HG03439 (cell line): Measurements from ENCODE around the gene KRTAP4-2.
"Not testable (repeated sequence)": the region's sequence is repeated elsewhere in the genome, so short reads cannot be mapped to it uniquely, and the experiment has no call there.

Source experiments
- ATAC-seq: cut with Tn5 transposase; IDR thresholded peaks from one replicate; pipeline ENCODE4 v1.9.1; 2021; ENCODE audit warnings: mild to moderate bottlenecking, moderate library complexity; ENCODE audit not compliant: unreplicated experiment

Gene KRTAP4-2

DNA sequence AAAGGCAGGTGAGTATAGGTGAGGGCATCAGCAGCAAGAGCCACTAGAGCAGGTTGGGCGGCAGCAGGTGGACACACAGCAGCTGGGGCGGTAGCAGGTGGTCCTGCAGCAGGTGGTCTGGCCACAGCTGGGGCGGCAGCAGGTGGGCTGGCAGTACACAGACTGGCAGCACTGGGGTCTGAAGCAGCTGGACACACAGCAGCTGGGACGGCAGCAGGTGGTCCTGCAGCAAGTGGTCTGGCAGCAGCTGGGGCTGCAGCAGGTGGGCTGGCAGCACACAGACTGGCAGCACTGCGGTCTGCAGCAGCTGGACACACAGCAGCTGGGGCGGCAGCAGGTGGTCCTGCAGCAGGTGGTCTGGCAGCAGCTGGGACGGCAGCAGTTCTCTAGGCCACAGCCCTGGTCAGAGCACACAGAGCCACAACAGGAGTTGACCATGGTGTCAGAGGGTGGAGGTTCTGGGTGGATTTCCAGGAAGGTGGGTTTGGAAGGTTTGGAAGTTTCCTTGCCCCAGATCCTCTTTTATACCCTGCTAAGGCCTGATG lies at the start of gene KRTAP4-2:
Gene KRTAP4-2, minus strand, starts transcription at position 495 of the 545 bp plus-strand sequence. Its CDS starts 57 bp downstream, at position 438.
- no peak for ATAC-seq

DNA sequence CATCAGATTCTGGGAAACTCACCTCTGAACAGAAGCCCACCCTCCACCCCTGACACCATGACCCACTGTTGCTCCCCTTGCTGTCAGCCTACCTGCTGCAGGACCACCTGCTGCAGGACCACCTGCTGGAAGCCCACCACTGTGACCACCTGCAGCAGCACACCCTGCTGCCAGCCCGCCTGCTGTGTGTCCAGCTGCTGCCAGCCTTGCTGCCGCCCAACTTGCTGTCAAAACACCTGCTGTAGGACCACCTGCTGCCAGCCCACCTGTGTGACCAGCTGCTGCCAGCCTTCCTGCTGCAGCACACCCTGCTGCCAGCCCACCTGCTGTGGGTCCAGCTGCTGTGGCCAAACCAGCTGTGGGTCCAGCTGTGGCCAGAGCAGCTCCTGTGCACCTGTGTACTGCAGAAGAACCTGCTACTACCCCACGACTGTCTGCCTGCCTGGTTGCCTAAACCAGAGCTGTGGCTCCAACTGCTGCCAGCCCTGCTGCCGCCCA lies 48.6 kb upstream of the KRTAP4-2 start, which contains the start of gene KRTAP9-2:
Gene KRTAP9-2, plus strand, starts transcription at position 51 of the 498 bp plus-strand sequence. Its CDS starts 7 bp downstream, at position 58.
- not testable (repeated sequence) for ATAC-seq

- no peak for ATAC-seq
Measured at GRCh38 chr17:41226051-41226450, 48.0 kb upstream of the KRTAP4-2 start.

DNA sequence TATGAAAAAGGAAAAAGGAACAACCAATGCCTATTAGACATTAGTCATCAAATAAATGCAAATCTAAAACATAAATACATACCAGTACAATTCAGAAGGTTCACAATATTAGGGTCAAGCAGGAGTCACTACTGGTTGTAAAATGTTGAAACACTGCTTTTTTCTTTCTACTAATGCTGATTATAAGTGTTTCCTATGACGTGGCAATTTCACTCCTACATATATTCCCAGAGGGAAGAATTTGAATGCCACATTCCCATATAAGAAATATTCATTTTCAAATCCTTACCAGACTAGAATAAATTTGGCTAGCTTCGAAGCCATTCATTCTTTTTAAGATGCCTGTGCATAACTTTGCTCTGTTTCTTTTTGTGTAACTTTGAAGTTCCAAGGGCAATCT lies 45.8 kb upstream of the KRTAP4-2 start:
- no peak for ATAC-seq

- no peak for ATAC-seq
Measured at GRCh38 chr17:41215681-41216080, 37.7 kb upstream of the KRTAP4-2 start.

DNA sequence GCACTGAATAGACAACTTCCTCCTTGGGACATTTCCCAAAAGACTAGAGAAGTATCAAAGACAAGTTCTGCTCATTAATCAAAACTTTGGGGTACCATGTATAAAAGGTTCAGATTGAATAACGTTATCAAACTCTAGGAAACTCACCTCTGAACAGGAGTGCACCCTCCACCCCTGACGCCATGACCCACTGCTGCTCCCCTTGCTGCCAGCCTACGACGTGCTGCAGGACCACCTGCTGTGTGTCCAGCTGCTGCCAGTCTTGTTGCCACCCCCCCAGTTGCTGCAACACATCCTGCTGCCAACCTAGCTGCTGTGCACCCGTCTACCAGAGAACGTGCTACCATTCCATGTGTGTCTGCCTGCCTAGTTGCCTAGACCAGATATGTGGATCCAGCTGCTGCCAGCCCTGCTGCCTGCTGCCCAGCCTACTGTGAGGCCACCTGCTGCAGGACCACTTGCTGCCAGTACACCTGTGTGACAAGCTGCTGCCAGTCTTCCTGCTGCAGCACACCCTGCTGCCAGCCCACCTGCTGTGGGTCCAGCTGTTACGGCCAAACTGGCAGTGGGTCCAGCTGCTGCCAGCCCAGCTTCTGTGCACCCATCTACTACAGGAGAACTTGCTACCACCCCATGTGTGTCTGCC lies 34.6 kb upstream of the KRTAP4-2 start:
- no peak for ATAC-seq

- ATAC-seq, result no peak
Measured at GRCh38 chr17:41211845-41212466, 33.9 kb upstream of the KRTAP4-2 start.

- ATAC-seq, result no peak
Measured at GRCh38 chr17:41199421-41200078, 21.5 kb upstream of the KRTAP4-2 start.

DNA sequence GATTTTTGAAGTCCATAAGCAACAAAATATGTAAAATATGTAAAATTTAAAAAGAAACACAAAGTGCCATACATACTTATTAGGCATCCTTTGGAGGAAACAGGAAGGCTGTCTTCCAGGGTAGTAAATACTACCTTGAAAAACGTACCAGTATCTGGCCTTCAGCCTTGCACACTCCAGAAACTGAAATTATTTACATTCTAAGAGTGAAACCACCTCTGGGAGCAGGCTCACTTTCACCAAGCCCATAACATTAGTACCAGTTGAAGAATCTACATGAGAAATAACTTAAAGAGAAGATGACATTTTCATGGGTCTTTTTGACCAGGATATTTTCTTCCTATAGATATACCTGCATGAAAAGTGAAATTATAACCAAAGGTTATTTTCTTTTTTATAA lies 18.0 kb upstream of the KRTAP4-2 start:
- no peak for ATAC-seq

DNA sequence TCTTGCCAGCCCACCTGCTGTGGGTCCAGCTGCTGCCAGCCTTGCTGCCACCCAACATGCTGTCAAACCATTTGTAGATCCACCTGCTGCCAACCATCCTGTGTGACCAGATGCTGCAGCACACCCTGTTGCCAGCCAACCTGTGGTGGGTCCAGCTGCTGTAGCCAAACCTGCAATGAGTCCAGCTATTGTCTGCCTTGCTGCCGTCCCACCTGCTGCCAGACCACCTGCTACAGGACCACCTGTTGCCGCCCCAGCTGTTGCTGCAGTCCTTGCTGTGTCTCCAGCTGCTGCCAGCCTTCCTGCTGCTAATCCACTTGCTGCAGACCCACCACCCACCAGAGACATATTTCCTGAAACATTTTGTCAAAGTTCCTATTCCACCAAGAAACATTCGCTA lies 12.3 kb upstream of the KRTAP4-2 start:
- ATAC-seq, result no peak

- not testable (repeated sequence) for ATAC-seq
Measured at GRCh38 chr17:41189837-41190318, 11.9 kb upstream of the KRTAP4-2 start, which contains the start of gene KRTAP9-1. Gene KRTAP9-1, plus strand, starts transcription at chr17:41189887. Its CDS starts 0 bp downstream, at chr17:41189887.

- ATAC-seq, result no peak
Measured at GRCh38 chr17:41186872-41187271, 8.9 kb upstream of the KRTAP4-2 start.

DNA sequence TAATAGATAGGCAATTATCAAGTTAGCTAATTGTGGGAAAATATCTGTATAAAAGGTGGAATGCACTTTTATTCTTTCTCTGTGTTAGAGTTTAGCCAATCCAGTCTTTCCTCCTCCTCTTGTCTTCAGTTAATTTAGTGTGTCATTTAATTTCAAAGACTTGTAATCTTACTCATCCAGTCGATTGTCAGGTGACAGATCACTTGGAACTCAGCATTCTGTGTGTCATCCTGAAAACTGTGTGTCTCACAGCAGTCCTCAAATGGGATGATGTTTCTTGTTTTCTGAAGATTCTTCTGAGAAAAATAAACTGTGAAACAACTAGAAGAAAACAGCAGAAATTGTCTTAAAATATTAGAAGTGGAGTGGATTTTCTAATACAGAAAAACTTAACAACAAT lies 7.0 kb upstream of the KRTAP4-2 start:
- no peak for ATAC-seq

DNA sequence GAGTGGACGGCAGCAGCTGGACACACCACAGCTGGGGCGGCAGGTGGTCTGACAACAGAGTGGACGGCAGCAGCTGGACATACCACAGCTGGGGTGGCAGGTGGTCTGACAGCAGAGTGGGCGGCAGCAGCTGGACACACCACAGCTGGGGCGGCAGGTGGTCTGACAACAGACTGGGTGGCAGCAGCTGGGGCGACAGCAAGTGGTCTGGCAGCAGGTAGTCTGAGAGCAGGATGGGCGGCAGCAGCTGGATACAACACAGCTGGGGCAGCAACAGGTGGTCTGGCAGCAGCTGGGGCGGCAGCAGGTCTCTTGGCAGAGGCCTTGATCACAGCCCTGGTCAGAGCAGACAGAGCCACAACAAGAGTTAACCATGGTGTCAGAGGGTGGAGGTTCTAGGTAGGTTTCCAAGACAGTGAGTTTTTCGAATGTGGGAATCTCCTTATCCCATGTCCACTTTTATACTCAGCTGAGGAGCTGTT lies 6.5 kb upstream of the KRTAP4-2 start, which contains the start of gene KRTAP4-1:
Gene KRTAP4-1, minus strand, starts transcription at position 432 of the 482 bp plus-strand sequence. Its CDS starts 57 bp downstream, at position 375.
- no peak for ATAC-seq

DNA sequence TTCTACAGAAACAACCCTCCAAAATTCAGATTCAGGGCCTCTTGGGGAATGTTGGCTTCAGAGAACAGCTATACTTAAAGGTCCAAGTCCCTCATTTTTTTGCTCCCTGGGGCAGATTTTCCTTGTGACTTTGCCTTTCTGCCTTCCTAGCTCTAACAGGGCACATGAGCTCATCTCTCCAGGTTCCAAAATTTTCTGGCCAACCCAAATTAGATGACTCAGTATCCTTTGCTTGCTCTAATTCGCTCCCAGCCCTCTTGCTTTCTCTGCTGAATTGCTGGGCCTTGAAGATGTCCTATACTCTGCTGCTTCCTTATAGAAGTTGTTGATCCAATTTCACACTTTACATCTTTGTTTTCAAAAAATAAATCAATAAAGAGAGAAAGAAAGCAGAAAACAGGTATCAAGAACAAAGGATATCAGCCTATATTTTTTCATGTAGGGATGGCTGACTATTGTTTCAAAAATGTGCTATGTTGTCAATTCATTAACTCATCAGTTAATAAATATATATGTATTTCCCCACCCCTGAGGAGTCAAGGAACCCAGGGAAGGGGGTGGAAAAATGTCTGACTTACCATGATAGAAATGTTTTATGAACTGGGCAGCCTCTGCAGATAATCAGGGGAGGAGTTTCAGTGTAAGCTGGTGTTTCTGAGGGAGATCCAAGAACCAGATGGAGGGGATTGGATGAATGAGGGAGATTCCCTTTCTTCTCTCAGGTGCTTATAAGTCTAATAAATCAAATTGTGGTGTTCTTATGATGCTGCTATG lies 1.0 kb upstream of the KRTAP4-2 start:
- no peak for ATAC-seq

GRCh38 chr17:41178341-41178740 lies 320 bp upstream of the KRTAP4-2 start:
- ATAC-seq, result no peak

DNA sequence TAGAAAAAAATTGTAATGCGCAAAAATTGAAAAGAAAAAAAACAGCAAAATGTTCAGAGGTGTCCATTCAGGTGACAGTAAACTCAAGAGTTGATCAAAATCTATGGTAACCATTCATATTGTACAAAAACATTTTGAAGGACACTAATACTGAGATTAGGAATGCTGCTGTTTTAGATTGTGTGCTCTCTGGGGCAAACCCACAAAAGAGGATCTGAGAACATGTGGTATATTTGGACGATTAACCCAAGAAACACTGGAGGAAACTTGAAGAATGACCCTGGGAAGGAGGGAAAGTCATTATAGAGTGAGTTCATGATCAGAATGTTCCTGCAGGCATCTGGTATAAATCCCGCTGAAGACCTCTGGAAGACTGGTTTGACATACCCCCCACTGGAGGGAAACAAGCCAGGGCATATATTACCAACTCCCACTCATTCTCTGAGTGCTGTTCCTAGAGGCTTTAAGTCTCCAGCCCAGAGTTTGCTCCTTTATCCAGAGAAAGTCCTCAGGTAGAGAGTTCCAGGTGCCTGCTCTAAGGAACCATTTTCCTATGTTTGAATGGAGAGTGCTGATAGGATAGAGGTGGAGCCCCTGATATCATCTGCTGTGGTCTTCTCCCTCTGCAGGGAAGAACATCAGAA lies 1.2 kb downstream of the KRTAP4-2 start:
- no peak for ATAC-seq

DNA sequence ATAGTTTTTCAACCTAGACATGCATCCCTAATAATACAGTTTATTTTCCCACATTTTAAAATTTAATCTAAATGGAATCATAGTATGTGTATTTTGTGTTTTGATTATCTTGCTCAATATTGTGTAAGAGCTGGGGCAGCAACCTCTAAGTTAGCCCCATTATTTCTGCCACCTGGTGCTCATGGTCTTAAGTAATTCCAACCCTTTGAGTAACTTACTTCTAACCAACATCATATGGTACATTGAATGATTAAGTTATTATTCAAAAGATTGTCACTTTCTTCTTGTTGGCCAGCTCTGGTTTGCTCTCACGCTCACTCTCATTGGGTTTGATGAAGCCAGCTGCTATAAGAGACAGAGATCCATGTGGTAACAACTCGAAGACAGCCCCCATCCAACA lies 6.1 kb downstream of the KRTAP4-2 start:
- no peak for ATAC-seq

GRCh38 chr17:41168121-41168520 lies 9.9 kb downstream of the KRTAP4-2 start, which contains the start of gene KRTAP4-3:
Gene KRTAP4-3, minus strand, starts transcription at chr17:41168221. Its CDS starts 49 bp downstream, at chr17:41168172.
- no peak for ATAC-seq

DNA sequence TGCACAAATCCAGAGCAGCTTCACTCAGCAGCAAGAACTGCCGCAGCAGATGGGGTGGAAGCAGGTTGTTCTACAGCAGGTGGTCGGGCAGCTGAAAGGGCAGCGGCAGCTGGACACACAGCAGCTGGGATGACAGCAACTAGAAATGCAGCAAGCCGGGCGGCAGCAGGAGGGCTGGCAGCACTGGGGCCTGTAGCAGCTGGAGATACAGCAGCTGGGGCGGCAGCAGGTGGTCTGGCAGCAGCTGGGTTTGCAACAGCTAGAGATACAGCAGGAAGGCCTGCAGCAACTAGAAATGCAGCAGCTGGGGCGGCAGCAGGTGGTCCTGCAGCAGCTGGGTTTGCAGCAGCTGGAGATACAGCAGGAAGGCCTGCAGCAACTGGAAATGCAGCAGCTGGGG lies 10.5 kb downstream of the KRTAP4-2 start:
- no peak for ATAC-seq
